GM13977 (cell line): ENCODE data around the gene PTGDS.

ENCODE experiments used
- DNase-seq: peaks from one replicate; pipeline ENCODE4 v3.0.0; 2012; ENCODE audit warnings: low spot score
- CTCF ChIP-seq: IDR thresholded peaks from 2 replicates; pipeline ENCODE4 v1.5.1; 2012; ENCODE audit warnings: mild to moderate bottlenecking, control low read depth; ENCODE audit not compliant: insufficient read depth; ENCODE audit errors: extremely low read depth, missing control alignments
- in situ Hi-C: fragments of 300-500 bp; cut with MboI; formaldehyde crosslinking; loops from one replicate; pipeline ENCODE4 v1.12.0; 2022; ENCODE audit warnings: low sequenced_read_pairs, low pct_unique_long_range_greater_than_20kb, mixed read lengths, inconsistent platforms; ENCODE audit not compliant: unreplicated experiment

The PTGDS gene

GRCh38 chr9:136965771-136966484 is 11.4 kb upstream of the PTGDS start:
- TF ChIP-seq CTCF: no peak
- in situ Hi-C loops: no loop called here
- DNase-seq: no peak

GRCh38 chr9:136968333-136969127 is 8.8 kb upstream of the PTGDS start:
- DNase-seq: no peak
- in situ Hi-C loops: no loop called here
- no peak for TF ChIP-seq CTCF

DNA sequence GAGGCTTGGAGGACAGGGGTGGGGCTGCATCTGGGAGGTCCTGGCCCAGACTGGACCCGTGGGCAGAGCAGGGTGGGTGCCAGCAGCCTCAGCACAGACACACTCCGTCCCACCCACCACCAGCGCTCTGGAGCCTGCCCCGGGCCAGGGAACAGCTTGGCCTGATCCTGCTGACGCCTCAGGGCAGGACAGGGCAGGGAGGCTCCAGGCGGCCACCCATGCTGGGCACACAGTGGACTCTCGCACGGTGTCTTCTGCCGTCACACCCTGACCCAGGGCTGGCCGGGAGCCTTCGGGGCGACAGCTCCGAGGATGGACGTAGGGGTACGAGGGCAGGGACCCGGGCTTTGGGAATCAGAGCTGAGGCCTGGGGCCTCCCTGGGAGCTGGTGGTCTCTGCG is 8.2 kb upstream of the PTGDS start:
- TF ChIP-seq CTCF: no peak
- DNase-seq: no peak
- in situ Hi-C loops: no loop called here

DNA sequence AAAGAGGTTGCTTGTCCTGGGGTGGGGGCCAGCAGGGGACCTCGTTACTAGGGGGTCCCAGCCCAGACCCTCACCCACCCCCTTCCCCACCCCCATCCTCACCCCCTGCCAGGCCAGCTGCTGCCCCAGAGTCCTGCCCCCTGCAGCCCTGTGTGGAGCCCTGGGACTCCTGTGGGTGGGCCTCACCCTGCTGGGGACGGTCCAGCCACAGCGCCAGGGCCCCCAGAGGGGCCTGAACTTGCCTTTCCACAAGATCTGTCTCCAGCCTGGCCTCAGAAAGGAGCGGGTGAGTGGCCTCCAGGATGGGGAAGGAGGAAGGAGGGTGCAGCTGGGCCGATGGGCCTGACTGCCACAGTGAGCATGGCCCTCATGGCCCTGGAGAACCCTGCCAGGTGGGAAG is 7.5 kb upstream of the PTGDS start:
- TF ChIP-seq CTCF: no peak
- DNase-seq: no peak
- in situ Hi-C loops: no loop called here

DNA sequence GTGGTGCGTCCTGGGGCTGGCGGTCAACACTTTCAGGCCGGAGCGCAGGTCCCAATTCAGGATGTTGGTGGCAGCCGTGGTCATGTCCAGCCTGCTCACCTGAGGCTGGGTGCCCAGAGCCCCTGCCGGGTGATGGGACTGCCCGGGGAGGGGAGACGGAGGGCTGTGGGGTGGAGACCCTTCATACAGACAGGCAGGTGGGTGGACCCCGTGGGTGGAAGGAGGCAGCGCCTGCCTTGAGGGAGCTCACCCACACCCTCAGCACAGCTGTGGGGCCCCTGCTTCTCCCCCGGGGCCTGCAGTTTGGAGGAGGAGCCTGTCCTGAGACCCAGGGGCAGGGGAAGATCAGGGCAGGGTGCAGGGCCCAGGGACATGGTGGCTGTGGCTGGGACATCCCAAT is 6.9 kb upstream of the PTGDS start:
- DNase-seq: no peak
- TF ChIP-seq CTCF: no peak
- in situ Hi-C loops: no loop called here

DNA sequence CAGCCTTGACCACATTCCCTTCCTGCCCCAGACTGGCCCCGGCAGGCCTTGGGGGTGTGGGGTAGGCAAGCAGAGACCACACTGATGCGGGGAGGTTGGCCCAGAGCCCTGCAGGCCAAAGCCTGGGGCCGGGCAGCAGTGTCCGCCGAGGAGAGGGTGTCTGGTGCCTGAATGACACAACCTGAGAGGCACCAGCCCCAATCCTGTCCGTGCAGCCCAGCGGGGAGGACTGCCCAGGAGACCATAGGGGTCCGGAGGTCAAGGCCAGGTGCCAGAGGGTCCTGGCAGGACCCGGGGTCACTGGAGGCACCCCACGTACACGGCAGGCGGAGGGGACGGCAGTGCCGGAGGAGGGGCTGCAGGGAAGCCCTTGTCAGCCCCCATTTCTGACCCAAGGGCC is 5.6 kb upstream of the PTGDS start:
- in situ Hi-C loops: no loop called here

More for the DNA sequence above, 5.6 kb upstream of the PTGDS start:
- DNase-seq: no peak
- no peak for TF ChIP-seq CTCF
